Measurements from ENCODE around the gene LCNL1.

Gene LCNL1

DNA sequence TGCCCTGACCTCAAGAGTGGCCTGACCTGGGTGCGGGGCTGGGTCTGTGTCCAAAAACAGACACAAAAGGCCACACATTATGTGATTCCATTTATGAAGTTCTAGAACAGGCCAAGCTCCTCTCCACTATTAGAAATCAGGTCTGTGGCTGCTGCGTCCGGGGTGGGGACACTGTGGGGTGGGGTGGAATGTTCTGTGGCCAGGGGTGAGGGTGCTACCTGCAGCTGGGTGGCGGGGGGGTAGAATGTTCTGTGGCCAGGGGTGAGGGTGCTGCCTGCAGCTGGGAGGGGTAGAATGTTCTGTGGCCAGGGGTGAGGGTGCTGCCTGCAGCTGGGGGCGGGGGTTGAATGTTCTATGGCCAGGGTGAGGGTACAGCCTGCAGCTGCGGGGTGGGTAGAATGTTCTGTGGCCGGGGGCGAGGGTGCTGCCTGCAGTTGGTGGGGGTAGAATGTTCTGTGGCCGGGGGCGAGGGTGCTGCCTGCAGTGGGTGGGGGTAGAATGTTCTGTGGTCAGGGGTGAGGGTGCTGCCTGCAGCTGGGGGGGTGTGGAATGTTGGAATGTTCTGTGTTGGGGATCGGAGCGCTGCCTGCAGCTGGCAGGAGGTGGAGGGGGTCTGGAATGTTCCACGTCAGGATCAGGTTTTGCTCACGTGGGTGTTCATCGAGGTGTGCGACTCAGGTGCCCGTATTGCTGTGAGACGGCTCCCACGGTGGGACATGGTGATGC is 22.4 kb upstream of the LCNL1 start:
- DNase-seq (ENCODE audit: low spot score): no peak

DNA sequence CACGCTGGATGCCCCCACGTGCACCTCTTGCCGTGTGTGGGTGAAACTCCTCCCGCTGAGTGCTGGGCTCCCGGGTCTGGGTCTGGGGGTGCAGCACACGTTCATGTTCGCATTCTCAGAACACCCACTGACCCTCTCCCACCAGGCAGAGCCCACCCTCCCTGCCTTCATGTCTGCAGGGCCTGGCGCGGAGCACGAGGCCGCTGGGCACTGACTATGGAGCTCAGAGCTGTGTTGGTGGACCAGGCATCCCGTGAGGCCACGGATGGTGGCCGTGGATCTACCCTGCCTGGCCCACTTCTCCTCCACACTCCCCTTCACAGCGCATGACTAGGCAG is 21.9 kb upstream of the LCNL1 start:
- no peak for DNase-seq (ENCODE audit: low spot score)

DNA sequence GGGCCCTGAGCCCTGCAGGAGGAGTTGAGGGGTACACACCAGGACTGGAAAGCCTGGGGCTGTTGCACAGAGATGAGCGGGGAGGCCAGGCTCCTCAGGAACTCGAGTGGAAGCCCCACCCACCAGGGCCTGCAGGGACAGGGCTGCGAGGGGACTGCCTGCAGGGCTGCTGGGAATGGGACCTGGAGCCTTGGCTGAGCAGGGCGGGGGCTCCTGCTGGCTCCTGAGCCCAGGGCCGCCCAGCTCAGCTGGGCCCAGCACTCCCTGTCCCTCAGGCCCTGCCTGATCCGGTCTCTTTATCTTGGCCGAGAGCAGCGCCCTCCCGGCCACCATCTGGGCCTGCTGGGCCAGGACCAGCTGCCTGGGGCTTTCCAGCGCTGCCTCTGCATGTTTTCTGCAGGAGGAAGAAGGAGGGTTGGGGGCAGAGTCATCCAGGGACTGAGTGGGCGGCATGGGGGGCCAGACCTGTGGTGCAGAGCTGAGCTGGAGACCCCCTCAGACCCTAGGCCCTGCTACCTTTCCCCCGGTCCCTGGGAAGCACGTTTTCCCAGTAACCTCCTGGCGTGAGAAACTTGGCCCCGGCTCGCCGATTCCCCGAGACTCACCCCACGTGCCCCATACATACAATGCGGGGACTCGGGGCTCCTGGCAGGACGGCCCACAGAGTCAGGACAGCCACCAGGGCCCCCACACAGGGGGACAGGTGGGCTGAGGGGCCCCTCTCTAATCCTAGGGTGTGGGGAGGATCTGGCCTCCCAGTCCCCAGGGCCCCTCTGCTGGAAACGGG is 21.3 kb upstream of the LCNL1 start:
- DNase-seq (ENCODE audit: low spot score): no peak

DNA sequence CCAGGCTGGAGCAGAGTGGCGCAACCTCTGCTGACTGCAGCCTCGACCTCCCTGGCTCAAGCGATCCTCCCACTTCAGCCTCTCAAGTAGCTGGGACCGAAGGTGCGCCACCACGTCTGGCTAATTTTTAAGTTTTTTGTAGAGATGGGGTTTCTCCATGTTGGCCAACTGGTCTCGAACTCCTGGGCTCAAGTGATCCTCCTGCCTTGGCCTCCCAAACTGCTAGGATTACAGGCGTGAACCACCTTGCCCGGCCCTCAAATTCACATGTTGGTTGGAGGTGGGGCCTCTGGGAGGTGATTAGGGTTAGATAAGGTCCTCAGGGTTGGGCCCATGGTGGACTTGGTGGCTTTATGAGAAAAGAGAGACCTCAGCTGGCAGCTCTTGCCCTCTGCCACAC is 20.6 kb upstream of the LCNL1 start:
- DNase-seq (ENCODE audit: low spot score): no peak

DNA sequence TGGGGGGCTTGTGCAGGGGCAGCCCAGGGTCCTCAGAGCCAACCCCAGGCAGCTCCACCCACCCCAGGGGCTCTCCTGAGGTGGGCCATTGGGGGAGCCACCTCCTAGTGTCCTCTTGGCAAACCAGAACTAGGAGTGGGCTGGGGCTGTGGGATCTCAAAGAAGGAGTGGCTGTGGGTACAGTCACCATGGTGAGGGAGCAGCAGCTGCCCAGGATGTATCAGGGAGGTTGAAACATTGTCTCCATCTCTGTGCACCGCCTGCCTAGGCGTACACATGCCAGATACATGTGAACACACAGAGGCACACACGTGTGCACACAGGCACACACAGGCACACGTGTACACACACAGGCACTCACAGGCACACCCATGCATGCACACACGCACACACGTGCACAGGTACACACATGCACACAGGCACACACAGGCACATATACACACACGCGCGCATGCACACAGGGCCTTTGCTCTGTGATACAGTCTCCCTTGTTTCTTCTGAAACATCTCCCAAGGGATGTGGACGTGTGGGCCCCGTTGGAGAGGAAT is 20.0 kb upstream of the LCNL1 start:
- no peak for DNase-seq (ENCODE audit: low spot score)

DNA sequence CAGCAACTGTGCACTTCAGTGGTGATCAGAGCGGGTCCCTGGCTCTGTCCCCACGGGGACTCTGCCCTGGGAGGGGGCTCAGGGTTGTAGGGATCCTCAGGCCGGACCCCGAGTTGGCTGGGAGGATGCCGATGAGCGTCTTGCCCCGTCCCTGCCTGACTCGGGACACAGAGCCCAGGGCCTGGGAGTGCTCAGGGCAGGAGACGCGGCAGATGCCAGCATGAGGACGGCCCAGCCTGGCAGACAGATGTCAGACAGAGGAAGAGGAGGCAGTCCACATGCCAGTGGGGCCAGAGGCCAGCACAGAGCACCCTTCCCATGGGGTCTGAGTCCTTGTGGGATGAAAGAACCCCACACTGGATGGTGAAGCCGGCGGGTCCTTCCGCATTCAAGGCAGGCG is 19.5 kb upstream of the LCNL1 start:
- DNase-seq (ENCODE audit: low spot score): no peak

DNA sequence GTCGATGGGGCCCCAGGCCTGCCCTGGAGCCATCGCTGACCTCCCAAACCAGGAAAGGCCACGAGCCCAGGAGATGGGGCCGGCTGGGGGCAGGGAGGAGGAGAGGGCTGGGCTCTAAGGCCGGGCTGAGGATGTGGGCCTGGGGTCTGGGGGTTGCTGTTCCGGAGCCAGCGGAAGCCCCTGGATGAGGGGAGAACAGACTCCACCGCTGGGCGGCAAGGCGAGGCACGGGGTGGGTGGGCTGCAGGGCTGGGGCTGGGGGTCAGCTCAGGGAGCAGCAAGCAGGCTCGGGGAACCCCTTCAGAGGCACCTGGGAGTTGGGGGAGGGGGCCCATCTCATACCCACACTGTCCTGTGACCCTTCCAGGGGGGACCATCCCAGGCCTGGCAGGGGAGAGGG is 19.0 kb upstream of the LCNL1 start:
- DNase-seq (ENCODE audit: low spot score): no peak

DNA sequence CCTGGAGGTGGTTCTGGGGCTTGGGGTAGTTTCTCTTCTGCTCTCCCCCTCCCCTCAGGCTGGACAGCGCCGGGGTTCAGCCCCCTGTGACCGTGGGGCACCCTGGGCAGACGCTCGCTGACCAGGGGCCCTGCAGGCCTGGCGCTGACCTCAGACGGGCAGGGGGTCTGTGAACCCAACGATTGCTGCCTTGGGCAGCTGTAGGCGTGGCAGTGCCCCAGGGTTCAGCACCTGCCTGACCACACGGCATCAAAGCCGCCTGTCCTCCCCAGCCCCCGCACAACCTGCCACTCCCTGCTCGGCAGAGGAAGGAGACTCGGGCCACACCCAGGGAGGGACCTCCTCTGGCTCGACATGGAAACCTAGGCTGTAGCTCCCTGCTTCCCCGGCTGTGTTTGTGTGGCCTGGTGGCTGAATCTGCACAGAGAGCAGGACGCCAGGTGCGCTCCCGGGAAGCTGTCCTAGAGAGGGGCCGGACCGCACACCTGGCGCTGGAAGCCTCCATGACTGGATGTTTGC is 18.6 kb upstream of the LCNL1 start:
- DNase-seq (ENCODE audit: low spot score): no peak

DNA sequence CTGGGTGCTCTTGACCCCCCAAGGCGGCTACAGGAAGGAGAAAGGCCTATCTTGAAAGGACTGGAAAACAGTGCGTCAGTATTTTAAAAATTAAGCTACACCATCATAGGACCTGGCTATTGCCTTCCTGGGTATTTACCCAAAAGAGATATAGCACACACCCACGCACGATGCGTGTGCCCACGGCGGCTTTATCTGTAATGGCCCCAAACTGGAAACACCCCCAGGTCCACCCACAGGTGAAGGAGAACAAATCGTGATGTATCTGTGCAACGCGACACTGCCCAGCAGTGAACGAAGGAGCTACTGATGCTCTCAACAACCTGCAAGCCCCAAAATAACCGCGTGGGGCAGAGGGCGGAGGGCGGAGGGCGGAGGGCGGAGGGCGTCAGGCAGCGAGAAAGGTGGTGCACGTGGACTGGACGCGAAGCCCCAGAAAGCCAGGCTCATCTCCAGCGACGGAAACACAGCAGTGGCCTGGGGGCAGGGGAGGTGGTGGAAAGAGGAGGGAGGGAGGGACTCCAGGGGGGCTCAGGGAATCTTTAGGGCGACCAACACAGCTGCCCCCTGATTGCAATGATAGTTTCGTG is 17.9 kb upstream of the LCNL1 start:
- DNase-seq (ENCODE audit: low spot score): no peak

DNA sequence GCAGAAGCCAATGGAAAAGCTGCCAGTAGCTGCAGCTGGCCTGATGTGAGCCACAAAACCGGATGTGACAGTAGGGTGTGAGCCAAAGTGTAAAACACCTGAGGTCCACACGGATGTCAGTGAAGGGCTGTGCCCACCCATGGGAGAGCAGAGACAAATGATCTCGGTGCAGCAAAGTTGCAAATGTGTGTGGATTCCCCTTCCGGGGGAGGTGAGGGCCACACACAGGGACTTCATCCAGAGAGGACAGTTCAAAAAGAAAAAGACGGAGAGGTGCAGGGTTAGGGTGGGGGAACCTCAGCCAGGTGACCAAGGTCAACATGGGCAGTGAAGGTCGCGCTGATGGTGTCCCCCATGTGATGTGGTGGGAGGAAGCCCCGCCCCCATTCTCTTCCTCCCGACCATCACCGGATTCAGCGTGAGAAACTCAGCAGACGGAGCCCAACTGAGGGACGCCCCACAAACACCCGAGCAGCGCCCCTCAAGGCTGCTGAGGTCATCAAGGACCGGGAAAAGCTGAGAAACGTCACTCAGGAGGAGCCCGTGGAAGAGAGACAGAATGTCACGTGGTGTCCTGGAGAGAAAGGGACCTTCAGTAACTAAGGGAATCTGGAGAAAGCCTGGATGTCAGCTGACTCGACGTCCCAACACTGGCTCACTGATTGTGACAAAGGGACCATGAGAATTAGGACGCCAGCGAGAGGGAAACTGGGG is 16.9 kb upstream of the LCNL1 start:
- no peak for DNase-seq (ENCODE audit: low spot score)

DNA sequence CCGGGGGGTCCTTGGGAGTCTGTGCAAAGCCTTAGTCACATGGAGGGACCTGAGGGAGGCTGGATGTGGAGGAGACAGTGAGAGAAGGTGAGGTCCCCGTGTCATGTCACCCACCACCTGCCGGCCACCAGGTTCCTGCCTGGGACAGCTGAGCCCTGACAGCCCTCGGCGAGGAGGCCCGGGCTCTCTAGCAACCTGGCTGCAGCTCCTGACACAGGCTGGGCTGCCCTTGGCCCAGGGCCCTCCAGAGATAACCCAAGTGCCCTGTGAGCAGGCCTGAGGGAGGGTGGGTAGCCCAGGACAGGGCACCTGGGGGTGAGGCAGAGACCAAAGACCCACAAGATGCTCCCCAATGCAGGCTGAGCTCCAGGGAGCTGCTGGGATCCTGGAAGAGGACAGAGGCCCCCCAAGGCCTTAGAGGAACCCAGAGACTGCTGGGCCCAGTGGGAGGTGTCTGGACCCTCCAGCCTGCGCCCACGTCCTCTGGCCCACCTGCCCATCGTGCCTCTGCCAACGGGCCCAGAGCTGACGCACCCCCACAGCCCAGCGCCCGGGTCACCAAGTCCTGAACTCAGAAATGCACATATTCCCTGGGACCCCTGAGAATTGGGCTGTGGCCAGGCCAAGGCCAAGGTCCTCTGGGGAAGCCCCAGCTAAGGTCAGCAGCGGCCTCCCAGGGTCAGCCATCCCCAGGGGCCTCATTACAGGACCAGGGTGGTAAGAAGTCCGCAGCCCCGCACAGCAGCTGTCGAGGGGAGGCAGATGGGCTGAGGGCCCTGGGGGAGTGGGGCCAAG is 14.3 kb upstream of the LCNL1 start:
- DNase-seq (ENCODE audit: low spot score): no peak

DNA sequence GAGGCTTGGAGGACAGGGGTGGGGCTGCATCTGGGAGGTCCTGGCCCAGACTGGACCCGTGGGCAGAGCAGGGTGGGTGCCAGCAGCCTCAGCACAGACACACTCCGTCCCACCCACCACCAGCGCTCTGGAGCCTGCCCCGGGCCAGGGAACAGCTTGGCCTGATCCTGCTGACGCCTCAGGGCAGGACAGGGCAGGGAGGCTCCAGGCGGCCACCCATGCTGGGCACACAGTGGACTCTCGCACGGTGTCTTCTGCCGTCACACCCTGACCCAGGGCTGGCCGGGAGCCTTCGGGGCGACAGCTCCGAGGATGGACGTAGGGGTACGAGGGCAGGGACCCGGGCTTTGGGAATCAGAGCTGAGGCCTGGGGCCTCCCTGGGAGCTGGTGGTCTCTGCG is 13.6 kb upstream of the LCNL1 start:
- no peak for DNase-seq (ENCODE audit: low spot score)

DNA sequence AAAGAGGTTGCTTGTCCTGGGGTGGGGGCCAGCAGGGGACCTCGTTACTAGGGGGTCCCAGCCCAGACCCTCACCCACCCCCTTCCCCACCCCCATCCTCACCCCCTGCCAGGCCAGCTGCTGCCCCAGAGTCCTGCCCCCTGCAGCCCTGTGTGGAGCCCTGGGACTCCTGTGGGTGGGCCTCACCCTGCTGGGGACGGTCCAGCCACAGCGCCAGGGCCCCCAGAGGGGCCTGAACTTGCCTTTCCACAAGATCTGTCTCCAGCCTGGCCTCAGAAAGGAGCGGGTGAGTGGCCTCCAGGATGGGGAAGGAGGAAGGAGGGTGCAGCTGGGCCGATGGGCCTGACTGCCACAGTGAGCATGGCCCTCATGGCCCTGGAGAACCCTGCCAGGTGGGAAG is 13.0 kb upstream of the LCNL1 start:
- DNase-seq (ENCODE audit: low spot score): no peak

DNA sequence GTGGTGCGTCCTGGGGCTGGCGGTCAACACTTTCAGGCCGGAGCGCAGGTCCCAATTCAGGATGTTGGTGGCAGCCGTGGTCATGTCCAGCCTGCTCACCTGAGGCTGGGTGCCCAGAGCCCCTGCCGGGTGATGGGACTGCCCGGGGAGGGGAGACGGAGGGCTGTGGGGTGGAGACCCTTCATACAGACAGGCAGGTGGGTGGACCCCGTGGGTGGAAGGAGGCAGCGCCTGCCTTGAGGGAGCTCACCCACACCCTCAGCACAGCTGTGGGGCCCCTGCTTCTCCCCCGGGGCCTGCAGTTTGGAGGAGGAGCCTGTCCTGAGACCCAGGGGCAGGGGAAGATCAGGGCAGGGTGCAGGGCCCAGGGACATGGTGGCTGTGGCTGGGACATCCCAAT is 12.4 kb upstream of the LCNL1 start:
- DNase-seq (ENCODE audit: low spot score): no peak

DNA sequence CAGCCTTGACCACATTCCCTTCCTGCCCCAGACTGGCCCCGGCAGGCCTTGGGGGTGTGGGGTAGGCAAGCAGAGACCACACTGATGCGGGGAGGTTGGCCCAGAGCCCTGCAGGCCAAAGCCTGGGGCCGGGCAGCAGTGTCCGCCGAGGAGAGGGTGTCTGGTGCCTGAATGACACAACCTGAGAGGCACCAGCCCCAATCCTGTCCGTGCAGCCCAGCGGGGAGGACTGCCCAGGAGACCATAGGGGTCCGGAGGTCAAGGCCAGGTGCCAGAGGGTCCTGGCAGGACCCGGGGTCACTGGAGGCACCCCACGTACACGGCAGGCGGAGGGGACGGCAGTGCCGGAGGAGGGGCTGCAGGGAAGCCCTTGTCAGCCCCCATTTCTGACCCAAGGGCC is 11.0 kb upstream of the LCNL1 start:
- no peak for DNase-seq (ENCODE audit: low spot score)

DNA sequence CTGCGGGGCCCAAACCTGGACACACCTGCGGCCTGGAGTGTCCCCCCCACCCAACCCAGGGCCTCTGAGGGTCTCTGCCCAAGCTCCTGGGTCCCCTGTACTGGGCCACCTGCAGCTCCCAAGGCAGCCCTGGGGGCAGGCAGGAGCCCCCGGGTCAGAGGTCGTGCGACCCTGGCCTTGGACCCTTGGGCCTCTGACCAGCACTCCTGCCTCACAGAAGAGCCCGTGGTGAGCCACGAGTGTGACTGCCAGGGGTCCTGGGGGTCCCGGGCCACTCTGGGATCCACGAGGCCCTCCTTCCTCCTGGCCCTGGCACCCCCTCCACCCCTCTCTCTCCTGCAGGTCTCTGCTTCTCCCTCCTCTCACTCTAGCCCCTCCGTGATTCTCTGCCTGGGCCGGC is 10.5 kb upstream of the LCNL1 start:
- no peak for DNase-seq (ENCODE audit: low spot score)

DNA sequence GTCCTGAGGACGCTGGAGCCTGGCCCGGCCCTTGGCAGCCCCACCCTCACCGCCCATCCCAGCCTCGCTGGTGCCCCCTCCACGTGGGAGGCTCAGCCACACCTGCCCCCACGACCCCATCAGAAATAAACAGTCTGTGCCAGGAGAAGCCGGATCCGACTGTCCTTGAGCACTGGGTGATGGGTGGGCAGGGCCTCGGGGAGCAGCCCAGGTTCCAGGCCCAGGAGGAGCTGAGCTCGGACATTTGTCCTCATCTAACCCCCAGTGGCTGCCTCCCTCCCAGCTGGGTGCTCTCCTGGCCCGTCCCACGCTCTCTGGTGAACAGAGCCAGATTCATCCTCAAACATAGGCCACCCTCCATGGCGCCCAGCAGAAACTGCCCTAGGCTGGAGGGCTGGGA is 10.1 kb upstream of the LCNL1 start:
- DNase-seq (ENCODE audit: low spot score): no peak

DNA sequence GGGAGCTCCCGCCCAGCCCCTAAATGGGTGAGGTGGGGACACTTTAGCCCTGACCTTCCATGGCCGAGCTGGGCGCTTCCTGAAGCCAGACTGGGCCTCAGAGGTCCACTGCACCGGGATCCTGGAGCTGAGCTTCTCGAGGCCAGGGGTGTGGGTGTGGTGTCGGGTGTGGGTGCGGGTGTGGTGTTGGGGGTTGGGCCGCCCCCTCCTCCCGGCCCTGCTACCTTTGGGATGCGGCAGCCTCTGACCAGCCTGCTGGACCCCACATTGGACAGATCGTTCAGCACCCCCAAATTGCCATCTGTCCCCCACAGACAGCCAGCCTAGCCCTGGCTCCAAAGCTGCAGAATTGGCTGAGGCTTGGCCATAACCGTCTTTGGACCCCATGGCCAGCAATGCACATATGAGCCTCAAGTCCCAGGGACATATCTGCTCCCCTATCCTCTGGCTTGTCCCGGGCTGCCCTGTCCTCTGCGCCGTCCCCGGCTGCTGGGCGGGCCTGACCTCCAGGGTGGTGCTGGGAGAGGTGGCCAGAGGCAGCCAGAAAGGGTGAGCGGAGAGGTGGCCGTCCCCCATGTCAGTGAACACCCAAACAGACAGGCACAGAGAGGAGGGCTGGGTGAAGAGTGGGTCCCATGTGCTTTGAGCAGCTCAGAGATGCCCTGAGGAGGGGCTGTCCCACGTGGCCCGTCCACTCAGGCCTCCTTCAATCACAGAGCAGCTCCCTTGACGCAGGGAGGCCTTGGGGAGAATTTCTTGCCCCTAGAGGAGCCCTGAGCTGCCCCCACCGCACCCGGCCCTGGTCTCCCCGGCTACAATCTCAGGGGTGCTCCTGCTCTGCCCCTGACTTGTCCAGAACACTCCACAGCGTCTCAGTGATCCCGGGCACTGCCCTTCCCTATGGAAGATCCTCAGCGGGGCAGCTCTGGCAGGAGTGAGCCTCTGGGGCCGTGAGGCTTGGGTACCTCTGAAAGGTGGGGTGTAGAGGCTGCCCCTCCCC is 8.9 kb upstream of the LCNL1 start:
- no peak for DNase-seq (ENCODE audit: low spot score)

DNA sequence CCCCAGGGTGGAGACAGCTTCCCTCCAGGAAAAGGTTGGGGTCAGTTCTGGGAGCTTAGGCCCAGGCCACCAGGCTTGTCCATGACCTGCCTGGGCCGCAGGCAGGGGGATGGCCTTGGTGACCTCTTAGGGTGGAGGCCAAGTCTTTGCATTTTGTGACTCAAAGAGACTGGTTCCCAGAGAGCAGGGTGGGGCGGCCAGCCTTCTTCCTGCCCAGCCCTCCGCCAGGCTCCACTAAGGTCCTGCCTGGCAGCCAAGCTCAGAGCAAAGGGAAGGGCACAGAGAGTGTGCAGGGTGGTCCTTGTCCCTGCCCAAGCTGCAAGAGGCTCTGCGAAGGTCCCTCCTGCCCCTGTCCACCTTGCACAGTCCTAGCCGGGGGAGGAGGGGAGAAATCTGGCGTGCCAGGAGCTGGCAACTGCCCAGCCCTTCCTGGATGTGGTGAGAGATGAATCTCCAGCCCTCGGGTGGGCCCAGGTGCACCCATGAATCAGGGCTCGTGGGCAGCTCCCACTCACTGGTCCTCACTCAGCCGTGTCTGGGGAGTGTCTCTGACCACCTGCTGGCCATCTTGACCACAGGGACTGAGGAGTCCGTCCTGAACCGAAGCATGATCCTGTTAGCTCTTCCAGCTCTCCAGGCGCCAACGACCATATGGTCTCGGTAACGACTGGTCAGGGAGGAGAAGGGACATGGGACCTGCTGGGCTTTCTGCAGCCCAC is 7.8 kb upstream of the LCNL1 start:
- no peak for DNase-seq (ENCODE audit: low spot score)

DNA sequence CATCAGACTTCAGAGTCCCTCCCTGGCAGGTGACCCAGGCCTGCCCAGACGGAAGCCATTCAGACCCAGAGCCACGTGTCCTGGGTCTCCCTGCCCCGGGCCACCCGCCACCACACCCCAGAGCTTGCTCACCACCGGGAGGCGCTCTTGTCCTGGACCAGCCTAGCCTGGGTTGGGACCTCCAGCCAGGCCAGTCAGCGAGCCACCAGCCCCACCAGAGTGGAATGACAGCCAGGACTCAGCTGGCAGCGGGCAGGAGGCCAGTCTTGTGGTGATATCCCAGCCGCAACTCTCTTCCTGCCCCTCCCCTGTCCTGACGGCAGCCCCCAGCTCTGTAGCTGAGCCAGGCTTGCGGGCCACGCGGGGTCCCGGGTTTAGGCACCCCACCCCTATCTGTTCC is 7.1 kb upstream of the LCNL1 start:
- DNase-seq (ENCODE audit: low spot score): peak; percentile 79
